ENCODE data around the gene PLEKHM2.
"Not testable (repeated sequence)": the region's sequence is repeated elsewhere in the genome, so short reads cannot be mapped to it uniquely, and the experiment has no call there.

PLEKHM2 gene

GRCh38 chr1:15678578-15678977 lies 5.5 kb upstream of the PLEKHM2 start:
- peak; percentile 91 for DNase-seq

- peak; percentile 70 for DNase-seq
Observed at GRCh38 chr1:15680131-15680530, 4.0 kb upstream of the PLEKHM2 start.

DNA sequence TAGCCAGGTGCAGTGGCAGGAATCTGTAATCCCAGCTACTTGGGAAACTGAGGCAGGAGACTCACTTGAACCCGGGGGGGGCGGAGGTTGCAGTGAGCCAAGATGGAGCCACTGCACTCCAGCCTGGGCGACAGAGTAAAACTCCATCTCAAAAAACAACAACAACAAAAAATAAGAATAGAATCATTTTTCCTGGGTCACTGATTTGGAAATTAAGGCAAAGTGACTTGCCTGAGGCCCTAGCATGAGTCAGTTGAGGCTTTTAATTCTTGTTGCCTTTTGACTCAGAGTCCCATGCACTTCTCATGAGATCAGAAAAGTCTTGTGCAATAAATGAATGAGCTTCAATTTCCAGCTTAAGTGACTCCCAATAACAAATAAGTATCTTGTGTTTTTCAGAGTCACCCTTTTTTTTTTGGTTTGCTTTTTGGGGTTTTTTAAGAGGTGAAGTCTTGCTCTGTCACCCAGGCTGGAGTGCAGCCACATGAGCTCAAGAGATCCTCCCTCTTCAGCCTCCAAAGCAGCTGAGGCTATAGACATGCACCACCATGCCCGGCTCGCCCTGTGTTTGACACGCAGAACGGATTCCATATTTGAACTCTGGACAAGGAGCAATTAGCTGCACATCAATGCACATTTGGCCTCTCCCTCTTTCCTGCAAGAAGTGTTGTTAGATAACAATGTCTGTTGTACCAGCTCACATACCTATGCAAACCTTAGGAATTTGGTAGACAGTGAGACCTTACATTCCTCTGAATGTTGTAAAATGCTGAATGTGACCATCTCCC lies 3.4 kb upstream of the PLEKHM2 start:
- DNase-seq = peak; percentile 88

GRCh38 chr1:15681349-15682292 lies 2.5 kb upstream of the PLEKHM2 start:
- DNase-seq = no peak

DNA sequence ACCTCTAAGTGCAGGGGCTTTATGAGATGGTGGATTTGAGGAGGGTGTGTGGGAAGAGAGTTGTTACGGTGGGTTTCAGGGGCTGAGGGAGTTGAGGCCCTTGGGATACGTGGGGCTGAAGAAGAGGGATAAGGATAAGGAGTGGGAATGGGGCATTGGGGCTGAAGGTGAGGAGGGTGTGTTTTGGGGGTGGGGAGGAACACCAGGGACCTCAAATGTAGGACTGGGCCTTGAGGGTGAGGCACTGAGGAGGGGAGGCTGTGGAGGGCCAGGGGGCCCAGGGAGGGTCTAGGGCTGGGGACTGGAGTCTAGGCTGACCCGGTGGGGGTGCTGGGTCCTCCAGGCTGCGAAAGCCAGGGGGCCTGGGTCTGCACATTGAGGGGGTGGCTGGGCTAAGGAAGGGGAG lies 1.2 kb upstream of the PLEKHM2 start:
- DNase-seq = no peak

DNA sequence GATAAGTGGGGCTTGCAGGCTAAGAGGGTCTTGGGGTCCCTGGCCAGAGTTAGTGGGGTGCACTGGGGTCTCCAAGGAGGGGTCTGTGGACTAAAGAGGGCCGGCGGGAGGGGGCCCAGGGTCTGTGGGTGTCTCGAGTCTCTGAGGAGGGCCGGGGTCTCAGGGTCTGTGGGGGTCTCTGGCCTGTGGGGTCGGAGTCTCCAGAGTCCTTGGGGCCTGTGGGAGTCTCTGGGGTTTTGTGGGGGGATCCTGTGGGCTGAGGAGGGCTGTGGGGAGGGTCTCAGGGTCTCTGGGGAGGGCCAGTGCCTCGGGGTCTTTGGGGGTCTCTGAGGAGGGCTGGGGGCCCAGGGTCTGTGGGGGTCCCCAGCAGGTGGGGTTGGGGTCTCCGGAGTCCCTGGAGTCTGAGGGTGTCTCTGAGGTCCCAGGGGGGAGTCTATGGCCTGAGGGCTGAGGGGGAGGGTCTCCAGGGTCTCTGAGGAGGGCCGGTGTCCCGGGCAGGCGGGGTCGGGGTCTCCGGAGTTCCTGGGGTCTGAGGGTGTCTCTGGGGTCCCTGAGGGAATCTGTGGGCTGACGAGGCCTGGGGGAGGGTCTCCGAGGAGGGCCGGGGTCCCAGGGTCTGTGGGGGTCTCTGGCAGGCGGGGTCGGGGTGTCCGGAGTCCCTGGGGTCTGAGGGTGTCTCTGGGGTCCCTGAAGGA lies 628 bp upstream of the PLEKHM2 start:
- no peak for DNase-seq

DNA sequence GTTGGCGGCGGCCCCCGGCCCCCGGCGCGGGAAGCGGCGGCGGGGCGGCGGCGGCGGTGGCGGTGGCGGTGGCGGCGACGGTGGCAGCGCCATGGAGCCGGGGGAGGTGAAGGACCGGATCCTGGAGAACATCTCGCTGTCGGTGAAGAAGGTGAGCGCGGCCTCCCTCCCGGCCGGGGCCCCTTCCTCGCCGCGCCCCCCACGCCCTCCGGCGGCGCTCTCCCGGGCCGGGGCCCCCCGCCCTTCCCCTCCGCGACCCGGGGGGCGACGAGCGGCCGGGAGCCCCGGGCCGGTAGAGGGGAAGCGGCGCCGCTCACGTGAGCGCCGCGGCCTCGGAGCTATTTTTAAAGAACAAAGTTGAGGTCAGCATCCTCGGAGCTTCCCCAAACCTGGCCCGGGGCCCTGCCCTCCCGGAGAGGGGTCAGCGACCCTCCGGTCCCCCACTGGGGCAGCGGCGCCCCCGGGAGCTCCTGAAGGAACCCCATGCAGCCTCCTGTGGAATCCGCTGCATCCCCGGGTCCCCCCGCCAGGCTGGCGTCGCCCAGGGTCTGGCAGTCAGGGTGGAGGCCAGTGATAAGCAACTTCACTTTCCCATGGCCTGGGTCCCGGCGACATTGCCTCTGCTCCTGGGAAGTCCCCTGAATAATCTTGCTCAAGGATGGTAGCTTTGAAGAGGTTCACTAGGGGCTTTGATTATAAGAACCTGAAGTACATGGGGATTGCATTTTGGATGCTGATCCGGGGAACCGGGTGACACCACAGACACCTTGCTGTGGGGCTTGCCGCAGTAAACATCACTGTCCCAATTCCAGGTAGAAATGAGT lies 560 bp downstream of the PLEKHM2 start:
- DNase-seq = peak; percentile 22

GRCh38 chr1:15685820-15686219 lies 1.7 kb downstream of the PLEKHM2 start:
- DNase-seq = no peak

DNA sequence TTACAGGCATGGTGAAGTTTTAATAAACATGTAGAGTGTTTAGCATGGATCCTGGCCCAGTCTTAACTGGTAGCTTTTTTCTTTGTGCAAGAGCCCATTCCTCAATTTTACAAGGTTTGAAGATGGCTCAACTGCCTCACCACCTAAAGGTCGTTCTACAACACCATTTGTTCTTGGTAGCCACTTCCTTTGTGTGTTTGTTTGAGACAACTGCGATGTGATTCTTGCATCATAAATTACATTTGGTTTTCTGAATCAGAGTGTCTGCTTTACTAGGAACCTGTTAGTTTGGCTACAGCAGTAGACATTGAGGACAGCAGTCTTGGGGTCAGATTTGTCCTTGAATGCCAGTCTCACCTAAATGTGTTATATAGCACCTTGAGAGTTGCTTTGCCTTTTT lies 3.3 kb downstream of the PLEKHM2 start:
- no peak for DNase-seq

GRCh38 chr1:15690317-15690716 lies 6.2 kb downstream of the PLEKHM2 start:
- no peak for DNase-seq

DNA sequence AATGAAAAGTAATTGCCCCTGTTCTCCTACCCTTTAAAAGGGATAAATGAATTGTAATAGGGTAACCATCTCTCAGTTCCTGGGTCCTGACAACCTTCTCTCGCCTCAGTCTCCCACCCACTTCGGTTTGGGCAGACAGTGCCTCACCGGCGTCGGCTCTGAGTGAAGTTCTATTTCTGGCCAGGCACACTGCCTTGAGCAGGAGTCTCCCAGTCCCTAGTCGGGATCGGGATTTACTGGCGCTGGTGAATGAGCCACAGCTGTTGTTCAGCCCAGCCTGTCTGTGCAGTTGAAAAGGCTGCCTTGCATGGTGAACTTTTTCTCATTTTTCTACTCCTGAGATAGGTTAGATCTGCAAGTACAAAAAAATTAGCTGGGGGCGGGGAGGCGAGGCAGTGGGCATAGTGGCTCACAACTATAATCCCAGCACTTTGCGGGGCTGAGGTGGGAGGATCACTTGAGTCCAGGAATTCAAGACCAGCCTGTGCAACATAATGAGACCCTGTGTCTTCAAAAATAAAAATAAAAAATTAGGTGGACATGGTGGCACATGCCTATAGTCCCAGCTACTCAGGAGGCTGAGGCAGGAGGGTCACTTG lies 7.4 kb downstream of the PLEKHM2 start:
- DNase-seq = no peak

DNA sequence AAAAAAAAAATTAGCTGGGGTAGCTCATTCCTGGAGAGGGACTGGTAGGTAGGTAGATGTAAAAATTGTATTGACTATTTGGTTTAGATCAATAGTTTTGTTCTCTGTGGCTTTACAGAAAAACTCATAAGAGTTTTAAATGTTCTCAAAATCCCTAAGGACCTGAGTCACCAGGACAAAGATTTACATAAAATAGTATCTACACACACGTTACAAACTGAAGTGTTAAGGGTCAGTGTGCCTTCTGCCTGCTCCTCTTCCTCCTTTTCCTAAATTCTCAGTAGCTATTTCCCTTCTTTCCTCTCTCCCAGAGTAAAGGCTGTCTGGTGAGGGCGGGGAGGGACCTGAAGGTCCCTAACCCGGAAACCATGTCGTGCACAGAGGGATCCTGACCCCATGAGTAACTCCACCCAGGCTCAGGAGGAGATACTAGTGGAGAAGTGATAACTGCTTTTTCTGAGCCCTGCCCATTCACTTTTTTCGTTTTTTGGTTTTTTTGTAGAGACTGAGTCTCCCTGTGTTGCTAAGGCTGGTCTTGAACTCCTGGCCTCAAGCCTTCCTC lies 8.1 kb downstream of the PLEKHM2 start:
- DNase-seq = no peak

- DNase-seq = no peak
Observed at GRCh38 chr1:15693371-15693770, 9.3 kb downstream of the PLEKHM2 start.

DNA sequence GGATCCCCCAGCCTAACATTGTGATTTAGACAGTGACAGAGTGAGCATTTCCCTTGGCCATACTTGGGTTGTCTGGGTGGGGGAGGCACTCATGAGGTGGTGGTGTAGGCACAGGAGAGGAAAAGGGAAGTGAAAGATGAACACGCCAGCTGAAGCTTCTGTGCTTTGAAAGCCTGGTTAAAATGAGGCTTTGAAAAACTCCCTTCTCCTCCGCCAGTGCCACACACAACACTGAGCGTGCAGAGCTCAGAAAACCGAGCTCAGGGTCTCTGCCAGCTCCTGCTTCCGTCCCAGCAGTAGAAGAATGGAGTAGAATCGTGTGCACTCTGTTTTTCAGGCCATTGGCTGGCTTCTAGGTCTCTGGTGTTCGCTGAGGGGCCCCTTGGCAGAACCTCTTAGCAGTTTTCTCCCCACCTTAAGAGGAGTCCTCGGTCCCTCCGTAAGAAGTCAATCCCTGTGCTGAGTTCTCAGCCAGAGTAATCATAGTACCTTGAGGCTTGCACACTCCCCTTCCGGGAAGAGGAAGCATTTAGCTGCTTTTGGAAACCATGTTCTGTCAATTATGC lies 12.9 kb downstream of the PLEKHM2 start:
- no peak for DNase-seq

DNA sequence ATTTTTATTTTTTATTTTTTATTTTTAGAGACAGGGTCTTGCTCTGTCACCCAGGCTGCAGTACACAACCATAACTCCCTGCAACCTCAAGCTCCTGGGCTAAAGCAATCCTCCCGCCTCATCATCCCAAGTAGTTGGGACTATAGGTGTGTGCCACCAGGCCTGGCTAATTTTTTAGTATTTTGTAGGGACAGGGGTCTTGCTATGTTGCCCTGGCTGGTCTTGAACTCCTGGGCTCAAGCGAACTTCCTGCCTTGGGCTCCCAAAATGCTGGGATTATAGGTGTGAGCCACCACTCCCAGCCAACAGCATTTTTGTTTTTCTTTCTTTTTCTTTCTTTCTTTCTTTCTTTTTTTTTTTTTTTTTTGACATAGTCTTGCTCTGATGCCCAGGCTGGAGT lies 14.1 kb downstream of the PLEKHM2 start:
- DNase-seq = no peak

GRCh38 chr1:15699321-15699720 lies 15.2 kb downstream of the PLEKHM2 start:
- not testable (repeated sequence) for DNase-seq

DNA sequence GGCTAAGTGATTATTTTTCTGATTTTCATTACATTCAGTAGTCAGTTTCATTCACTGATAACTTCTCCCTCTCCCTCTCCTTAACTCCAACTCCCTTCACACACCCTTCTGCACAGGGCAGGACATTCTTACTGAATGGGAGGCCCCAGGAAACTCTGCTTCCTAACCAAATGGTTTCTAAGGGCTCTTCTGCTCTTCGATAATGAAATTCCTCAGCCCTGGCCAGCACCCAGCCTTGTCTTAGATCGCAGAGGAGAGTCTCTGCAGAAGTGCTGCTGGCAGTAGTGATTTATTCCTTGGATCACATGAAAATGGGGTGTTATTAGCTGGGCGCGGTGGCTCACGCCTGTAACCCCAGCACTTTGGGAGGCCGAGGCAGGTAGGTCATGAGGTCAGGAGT lies 16.4 kb downstream of the PLEKHM2 start:
- DNase-seq = no peak

- no peak for DNase-seq
Observed at GRCh38 chr1:15701784-15702183, 17.7 kb downstream of the PLEKHM2 start.

- no peak for DNase-seq
Observed at GRCh38 chr1:15702722-15703550, 18.8 kb downstream of the PLEKHM2 start.

GRCh38 chr1:15703562-15703961 lies 19.4 kb downstream of the PLEKHM2 start:
- DNase-seq = peak; percentile 89

Data from fibroblast of skin of right biceps (primary cell).